GM12865 (cell line): ENCODE measurements around the gene SLC29A4.

Source experiments
- DNase-seq: peaks from one replicate; pipeline ENCODE4 v3.0.0; 2010; ENCODE audit warnings: low read depth
- H3K4me3 ChIP-seq: 2 replicates; pipeline ENCODE4 v1.5.1; 2011; ENCODE audit warnings: mild to moderate bottlenecking, low read depth, low read length, control low read depth
- TF ChIP-seq, protein P1 (sequence below): IDR thresholded peaks from 2 replicates; pipeline ENCODE4 v1.5.1; 2011; ENCODE audit warnings: low read length, control low read depth, low read depth, inconsistent platforms; ENCODE audit not compliant: insufficient read depth; ENCODE audit errors: missing control alignments

Gene SLC29A4

DNA sequence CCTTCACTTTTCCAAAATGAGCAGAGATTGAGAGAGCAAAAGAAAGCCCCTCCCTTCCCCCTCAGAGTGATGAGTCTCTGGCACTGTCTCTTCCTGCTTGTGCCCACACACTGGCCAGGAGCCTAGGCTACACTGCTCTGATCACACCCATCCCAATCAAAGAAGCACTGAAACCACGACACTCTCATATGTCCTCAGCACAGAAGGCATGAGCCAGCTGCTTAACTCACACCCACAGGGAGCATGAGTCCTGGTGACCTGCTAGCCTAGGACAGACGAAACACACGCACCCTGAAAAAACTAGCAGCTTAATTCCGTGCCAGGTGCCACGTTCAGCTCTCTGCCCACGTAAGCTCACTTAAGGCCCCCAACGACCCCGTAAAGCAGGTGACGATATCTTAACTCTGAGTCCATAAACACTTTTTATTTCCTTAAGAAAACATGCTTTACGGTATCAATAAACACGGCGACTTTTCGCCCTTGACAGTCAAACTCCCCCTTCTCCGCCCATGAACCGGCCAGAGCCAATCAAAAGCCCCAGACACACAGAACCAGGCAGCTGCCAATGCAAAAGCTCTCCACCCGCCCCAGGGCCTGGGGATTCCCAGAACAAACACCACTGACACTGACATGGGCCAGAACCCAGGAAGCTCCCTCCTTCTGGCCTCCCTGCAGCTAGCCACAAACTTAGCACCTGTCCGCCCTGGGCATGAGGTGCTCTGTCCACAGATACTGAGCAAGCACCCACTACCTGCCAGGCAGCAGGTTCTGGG lies 71.9 kb downstream of the SLC29A4 start:
- TF ChIP-seq, protein P1, sequence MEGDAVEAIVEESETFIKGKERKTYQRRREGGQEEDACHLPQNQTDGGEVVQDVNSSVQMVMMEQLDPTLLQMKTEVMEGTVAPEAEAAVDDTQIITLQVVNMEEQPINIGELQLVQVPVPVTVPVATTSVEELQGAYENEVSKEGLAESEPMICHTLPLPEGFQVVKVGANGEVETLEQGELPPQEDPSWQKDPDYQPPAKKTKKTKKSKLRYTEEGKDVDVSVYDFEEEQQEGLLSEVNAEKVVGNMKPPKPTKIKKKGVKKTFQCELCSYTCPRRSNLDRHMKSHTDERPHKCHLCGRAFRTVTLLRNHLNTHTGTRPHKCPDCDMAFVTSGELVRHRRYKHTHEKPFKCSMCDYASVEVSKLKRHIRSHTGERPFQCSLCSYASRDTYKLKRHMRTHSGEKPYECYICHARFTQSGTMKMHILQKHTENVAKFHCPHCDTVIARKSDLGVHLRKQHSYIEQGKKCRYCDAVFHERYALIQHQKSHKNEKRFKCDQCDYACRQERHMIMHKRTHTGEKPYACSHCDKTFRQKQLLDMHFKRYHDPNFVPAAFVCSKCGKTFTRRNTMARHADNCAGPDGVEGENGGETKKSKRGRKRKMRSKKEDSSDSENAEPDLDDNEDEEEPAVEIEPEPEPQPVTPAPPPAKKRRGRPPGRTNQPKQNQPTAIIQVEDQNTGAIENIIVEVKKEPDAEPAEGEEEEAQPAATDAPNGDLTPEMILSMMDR = no peak
- H3K4me3 ChIP-seq = no peak overlapping the region
- peak; percentile 42 for DNase-seq
